HG02973 (cell line): ENCODE results near the gene DNAH8.
"Not testable (repeated sequence)": the region's sequence is repeated elsewhere in the genome, so short reads cannot be mapped to it uniquely, and the experiment has no call there.

Experiments
- ATAC-seq: cut with Tn5 transposase; IDR thresholded peaks from one replicate; pipeline ENCODE4 v1.9.1; 2021; ENCODE audit warnings: moderate library complexity; ENCODE audit not compliant: unreplicated experiment

Gene DNAH8

GRCh38 chr6:38697846-38698245 is 17.3 kb upstream of the DNAH8 start:
- no peak for ATAC-seq

DNA sequence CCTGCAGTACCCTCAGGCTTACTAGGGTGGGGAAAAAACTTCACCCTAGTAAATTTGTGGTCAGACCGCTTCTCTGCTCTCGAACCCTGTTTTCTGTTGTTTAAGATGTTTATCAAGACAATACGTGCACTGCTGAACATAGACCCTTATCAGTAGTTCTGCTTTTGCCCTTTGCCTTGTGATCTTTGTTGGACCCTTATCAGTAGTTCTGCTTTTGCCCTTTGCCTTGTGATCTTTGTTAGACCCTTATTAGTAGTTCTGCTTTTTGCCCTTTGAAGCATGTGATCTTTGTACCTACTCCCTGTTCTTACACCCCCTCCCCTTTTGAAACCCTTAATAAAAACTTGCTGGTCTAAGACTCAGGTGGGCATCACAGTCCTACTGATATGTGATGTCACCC is 15.4 kb upstream of the DNAH8 start:
- ATAC-seq: not testable (repeated sequence)

GRCh38 chr6:38701551-38701950 is 13.6 kb upstream of the DNAH8 start:
- ATAC-seq: no peak

- ATAC-seq: peak; percentile 99
These were observed 12.3 kb upstream of the DNAH8 start, which contains the start of gene GLO1 for GRCh38 chr6:38702558-38703397. Gene GLO1, minus strand, starts transcription at chr6:38703145. Its CDS starts 91 bp downstream, at chr6:38703054.

GRCh38 chr6:38703949-38704590 is 11.0 kb upstream of the DNAH8 start:
- no peak for ATAC-seq

DNA sequence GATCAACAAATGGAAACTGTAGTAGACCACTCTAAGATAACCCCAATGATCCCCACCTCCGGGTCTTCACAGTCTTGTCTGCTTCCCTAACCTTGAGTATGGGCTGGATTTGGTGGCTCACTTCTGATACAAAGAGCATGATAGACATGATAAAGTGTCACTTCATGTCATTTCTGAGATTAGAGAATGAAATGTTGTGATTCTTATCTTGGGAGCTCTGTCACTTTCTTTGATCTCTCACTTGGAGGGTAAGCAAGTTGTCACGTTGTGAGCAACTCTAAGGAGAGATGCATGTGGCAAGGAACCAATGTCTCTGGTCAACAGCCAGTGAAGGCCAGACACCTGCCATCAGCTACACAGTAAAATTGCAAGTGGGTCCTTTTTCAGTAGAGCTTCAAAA is 9.2 kb upstream of the DNAH8 start:
- ATAC-seq: no peak

- ATAC-seq: no peak
These were observed 6.6 kb upstream of the DNAH8 start for GRCh38 chr6:38708496-38708895.

GRCh38 chr6:38713812-38714211 is 1.3 kb upstream of the DNAH8 start:
- no peak for ATAC-seq

DNA sequence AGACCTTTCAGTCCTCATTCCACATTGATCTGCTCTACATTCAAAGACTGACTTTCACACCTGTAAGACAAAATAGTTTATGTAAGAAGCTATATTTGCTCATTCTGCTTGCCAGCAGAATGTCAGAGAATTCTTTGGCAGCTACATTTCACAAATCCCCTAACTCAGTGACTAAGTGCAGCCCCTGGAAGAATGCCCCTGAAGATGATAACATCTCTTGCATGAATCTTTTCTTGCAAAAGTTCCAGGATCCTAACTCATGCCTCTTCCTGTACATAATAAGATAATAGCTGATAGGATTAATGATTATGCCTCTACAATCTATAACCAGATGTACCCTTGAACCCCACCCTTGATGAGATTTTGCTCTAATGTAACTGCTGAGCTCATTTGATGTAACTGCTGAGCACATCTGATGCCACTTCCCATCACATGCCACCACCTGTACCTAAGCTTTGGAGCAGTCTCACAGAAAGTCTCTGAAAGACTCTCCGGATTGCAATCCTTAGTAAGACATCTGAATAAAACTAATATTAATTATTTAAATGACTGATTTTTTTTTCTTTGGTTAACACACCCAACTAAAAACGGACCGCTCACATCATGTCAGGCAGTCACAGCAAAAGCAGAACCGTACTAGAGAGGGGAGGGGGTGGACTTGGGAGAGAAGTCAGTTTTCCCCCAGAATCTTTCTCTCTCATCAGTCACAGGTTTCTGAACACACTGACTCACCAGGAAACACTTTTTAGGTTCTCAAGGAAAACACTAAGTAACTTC is 684 bp upstream of the DNAH8 start:
- ATAC-seq: no peak

GRCh38 chr6:38716825-38717224 is 1.7 kb downstream of the DNAH8 start:
- no peak for ATAC-seq

GRCh38 chr6:38719358-38719757 is 4.2 kb downstream of the DNAH8 start:
- no peak for ATAC-seq

DNA sequence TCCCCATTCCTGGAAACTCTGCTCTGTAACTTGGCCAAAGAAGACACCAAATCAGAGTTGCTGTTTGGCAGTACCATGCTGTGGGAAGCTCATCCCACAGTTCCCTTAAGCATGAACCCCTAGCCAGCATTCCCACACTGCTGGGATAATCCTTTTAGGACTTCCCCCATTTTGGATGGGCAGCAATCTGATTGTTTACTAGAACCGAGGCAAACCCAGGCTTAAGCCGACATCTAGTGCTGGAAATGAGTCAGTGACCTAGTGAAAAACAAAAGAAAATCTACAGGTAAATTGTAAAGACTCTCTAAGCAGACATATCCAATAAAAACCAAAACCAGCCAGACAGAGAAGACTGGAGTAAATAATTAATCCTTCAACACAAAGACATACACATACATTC is 5.2 kb downstream of the DNAH8 start:
- ATAC-seq: no peak

GRCh38 chr6:38722038-38722437 is 6.9 kb downstream of the DNAH8 start:
- no peak for ATAC-seq

DNA sequence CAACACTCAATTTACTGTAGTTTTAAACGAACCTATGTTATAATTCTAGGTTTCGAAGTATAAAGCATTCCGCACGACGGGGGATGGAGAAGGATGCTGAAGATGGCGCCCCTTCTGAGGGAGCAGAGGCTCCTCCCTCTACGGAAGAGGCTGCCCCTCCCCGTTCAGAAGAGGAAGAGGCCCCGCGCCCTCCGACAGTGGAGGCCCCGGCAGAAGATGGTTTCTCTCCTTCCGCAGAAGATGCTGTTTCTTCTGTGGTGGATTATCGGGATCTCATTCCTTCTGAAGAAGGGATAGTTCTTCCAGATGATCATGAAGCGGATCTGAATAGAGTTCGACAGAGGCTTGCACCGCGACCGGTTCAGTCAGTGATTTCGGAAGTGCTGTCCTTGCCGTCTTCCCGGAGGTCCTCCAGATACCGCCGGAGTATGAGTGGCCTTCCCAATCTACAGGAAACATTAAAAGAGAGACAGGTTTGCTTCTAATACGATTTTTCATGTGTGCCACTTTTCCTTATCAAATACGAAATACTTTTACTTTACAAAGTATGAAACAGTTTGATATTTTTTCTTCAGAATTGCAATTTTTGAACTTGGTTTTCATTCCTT is 7.7 kb downstream of the DNAH8 start:
- ATAC-seq: no peak

DNA sequence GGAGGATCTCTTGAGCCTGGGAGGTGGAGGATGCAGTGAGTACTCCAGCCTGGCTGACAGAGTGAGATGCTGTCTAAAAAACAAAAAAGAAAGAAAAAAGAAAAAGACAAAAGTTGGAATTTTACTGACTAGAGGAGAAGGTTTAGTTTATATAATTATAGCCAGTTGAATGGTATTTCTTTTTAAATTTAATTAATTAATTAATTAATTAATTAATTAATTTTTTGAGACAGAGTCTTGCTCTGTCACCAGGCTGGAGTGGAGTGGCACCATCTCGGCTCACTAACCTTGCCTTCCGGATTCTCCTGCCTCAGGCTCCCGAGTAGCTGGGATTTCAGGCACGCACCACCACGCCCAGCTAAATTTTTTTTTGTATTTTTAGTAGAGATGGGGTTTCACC is 8.7 kb downstream of the DNAH8 start:
- no peak for ATAC-seq

GRCh38 chr6:38724343-38724742 is 9.2 kb downstream of the DNAH8 start:
- ATAC-seq: no peak

DNA sequence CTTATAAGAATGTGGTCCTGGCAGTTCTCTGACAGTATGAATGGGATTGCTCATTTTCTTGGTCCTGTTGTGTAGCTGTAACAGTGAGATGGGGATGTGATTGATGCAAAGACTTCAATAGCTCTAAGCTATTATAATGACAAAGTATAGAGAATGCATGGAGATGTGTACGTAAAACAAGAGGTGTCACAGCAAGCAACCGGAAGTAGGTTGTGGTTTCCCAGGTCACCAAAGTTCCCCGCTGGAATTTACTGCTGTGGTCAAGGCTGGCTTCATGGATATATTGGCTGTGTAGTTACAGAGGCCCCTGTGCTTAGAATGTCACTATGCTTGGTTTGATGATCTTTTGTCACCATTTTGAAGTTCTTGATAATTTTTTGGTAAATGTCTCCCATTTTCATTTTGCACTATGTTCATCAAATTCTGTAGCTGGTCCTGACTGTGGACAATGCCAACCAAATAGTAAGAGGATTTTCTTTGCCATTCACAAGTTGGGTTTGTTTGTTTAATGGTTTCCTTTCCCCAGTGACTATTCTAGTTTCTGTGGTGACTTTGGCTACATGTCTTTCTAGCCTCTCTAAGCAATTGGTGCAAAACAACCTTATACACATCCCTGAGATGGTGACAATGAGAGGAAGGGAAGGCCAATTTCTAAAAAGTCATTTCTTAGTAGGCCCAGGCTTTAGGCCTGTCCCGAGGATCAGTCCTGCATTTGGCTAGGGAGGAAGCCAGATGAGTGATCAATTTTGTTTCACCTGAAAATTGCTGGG is 10.5 kb downstream of the DNAH8 start:
- ATAC-seq: no peak

- ATAC-seq: no peak
These were observed 13.1 kb downstream of the DNAH8 start for GRCh38 chr6:38728203-38728602.

- ATAC-seq: no peak
These were observed 15.2 kb downstream of the DNAH8 start for GRCh38 chr6:38730140-38730862.

DNA sequence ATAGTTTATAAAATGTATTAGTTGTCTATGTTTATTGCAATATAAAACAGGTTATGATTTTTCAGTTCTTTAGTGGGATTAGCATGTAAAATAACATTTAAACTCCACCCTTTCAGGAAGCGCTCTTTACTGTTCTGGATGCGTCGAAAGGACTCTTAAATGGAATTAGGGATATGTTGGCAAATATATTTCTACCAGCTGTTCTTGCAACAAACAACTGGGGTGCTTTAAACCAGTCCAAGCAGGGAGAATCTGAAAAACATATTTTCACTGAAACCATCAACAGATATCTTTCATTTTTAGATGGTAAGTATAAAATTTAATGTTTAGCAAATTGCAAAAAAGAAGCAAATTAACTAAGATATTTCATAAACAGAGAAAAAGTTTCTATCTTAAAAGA is 21.8 kb downstream of the DNAH8 start:
- no peak for ATAC-seq
